ENCODE data around the gene PIP5KL1. TPM values are rescaled to one million over a fixed set of nuclear protein-coding genes. Genes with fewer than 3 reads are reported as not detected.
A peak's percentile ranks its signal among the peaks of the same experiment; 100 is the strongest.

PIP5KL1 gene
- total and polyA plus RNA-seq, 2 experiments from 2014 or later: 13.4 to 19.5 TPM

DNA sequence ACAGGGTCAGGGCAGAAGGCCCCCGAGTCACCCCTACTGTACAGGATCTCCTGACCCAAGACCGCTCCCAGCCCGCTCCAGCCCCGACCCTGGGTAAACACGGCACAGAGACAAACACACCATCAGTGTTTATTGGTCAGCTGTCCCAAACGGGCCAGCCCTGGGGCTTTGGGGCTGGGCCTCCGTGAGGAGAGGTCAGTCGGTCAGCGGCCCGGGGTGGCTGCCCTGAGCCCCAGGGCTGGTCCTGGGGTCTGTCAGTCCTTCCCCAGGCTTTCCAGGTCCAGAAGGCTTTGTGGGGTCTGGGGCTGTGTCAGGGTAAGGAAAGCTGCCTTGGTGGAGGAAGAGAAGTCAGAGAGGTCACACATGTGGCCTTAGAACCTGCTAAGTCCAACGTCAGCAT is 4.4 kb upstream of the PIP5KL1 start:
- TF ChIP-seq EZH2phosphoT487 (IDR thresholded peaks at IDR 0.05; ENCODE audit: unreplicated experiment): no peak
- TF ChIP-seq JUNB (IDR thresholded peaks at IDR 0.05; ENCODE audit: unreplicated experiment): no peak
- TF ChIP-seq, protein P1, sequence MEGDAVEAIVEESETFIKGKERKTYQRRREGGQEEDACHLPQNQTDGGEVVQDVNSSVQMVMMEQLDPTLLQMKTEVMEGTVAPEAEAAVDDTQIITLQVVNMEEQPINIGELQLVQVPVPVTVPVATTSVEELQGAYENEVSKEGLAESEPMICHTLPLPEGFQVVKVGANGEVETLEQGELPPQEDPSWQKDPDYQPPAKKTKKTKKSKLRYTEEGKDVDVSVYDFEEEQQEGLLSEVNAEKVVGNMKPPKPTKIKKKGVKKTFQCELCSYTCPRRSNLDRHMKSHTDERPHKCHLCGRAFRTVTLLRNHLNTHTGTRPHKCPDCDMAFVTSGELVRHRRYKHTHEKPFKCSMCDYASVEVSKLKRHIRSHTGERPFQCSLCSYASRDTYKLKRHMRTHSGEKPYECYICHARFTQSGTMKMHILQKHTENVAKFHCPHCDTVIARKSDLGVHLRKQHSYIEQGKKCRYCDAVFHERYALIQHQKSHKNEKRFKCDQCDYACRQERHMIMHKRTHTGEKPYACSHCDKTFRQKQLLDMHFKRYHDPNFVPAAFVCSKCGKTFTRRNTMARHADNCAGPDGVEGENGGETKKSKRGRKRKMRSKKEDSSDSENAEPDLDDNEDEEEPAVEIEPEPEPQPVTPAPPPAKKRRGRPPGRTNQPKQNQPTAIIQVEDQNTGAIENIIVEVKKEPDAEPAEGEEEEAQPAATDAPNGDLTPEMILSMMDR (conservative IDR thresholded peaks at IDR 0.05; ENCODE audit: low read depth in 2 of 2): no peak
- no peak for TF ChIP-seq ZNF331 (CRISPR knock-in tag; IDR thresholded peaks at IDR 0.05; ENCODE audit: low read depth)
- no peak for TF ChIP-seq STAT1 (IDR thresholded peaks at IDR 0.05; ENCODE audit: unreplicated experiment)
- TF ChIP-seq, protein P2, sequence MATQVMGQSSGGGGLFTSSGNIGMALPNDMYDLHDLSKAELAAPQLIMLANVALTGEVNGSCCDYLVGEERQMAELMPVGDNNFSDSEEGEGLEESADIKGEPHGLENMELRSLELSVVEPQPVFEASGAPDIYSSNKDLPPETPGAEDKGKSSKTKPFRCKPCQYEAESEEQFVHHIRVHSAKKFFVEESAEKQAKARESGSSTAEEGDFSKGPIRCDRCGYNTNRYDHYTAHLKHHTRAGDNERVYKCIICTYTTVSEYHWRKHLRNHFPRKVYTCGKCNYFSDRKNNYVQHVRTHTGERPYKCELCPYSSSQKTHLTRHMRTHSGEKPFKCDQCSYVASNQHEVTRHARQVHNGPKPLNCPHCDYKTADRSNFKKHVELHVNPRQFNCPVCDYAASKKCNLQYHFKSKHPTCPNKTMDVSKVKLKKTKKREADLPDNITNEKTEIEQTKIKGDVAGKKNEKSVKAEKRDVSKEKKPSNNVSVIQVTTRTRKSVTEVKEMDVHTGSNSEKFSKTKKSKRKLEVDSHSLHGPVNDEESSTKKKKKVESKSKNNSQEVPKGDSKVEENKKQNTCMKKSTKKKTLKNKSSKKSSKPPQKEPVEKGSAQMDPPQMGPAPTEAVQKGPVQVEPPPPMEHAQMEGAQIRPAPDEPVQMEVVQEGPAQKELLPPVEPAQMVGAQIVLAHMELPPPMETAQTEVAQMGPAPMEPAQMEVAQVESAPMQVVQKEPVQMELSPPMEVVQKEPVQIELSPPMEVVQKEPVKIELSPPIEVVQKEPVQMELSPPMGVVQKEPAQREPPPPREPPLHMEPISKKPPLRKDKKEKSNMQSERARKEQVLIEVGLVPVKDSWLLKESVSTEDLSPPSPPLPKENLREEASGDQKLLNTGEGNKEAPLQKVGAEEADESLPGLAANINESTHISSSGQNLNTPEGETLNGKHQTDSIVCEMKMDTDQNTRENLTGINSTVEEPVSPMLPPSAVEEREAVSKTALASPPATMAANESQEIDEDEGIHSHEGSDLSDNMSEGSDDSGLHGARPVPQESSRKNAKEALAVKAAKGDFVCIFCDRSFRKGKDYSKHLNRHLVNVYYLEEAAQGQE (IDR thresholded peaks at IDR 0.05; ENCODE audit: unreplicated experiment): no peak
- no peak for TF ChIP-seq POLR2AphosphoS5 (IDR thresholded peaks at IDR 0.05; ENCODE audit: low read depth)
- no peak for TF ChIP-seq CREB1 (CRISPR knock-in tag; IDR thresholded peaks at IDR 0.05; ENCODE audit: low read depth)
- TF ChIP-seq, protein P3, sequence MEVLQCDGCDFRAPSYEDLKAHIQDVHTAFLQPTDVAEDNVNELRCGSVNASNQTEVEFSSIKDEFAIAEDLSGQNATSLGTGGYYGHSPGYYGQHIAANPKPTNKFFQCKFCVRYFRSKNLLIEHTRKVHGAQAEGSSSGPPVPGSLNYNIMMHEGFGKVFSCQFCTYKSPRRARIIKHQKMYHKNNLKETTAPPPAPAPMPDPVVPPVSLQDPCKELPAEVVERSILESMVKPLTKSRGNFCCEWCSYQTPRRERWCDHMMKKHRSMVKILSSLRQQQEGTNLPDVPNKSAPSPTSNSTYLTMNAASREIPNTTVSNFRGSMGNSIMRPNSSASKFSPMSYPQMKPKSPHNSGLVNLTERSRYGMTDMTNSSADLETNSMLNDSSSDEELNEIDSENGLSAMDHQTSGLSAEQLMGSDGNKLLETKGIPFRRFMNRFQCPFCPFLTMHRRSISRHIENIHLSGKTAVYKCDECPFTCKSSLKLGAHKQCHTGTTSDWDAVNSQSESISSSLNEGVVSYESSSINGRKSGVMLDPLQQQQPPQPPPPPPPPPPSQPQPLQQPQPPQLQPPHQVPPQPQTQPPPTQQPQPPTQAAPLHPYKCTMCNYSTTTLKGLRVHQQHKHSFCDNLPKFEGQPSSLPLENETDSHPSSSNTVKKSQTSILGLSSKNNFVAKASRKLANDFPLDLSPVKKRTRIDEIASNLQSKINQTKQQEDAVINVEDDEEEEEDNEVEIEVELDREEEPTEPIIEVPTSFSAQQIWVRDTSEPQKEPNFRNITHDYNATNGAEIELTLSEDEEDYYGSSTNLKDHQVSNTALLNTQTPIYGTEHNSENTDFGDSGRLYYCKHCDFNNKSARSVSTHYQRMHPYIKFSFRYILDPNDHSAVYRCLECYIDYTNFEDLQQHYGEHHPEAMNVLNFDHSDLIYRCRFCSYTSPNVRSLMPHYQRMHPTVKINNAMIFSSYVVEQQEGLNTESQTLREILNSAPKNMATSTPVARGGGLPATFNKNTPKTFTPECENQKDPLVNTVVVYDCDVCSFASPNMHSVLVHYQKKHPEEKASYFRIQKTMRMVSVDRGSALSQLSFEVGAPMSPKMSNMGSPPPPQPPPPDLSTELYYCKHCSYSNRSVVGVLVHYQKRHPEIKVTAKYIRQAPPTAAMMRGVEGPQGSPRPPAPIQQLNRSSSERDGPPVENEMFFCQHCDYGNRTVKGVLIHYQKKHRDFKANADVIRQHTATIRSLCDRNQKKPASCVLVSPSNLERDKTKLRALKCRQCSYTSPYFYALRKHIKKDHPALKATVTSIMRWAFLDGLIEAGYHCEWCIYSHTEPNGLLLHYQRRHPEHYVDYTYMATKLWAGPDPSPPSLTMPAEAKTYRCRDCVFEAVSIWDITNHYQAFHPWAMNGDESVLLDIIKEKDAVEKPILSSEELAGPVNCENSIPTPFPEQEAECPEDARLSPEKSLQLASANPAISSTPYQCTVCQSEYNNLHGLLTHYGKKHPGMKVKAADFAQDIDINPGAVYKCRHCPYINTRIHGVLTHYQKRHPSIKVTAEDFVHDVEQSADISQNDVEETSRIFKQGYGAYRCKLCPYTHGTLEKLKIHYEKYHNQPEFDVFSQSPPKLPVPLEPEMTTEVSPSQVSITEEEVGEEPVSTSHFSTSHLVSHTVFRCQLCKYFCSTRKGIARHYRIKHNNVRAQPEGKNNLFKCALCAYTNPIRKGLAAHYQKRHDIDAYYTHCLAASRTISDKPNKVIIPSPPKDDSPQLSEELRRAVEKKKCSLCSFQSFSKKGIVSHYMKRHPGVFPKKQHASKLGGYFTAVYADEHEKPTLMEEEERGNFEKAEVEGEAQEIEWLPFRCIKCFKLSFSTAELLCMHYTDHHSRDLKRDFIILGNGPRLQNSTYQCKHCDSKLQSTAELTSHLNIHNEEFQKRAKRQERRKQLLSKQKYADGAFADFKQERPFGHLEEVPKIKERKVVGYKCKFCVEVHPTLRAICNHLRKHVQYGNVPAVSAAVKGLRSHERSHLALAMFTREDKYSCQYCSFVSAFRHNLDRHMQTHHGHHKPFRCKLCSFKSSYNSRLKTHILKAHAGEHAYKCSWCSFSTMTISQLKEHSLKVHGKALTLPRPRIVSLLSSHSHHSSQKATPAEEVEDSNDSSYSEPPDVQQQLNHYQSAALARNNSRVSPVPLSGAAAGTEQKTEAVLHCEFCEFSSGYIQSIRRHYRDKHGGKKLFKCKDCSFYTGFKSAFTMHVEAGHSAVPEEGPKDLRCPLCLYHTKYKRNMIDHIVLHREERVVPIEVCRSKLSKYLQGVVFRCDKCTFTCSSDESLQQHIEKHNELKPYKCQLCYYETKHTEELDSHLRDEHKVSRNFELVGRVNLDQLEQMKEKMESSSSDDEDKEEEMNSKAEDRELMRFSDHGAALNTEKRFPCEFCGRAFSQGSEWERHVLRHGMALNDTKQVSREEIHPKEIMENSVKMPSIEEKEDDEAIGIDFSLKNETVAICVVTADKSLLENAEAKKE (CRISPR knock-in tag; IDR thresholded peaks at IDR 0.05): no peak
- no peak for TF ChIP-seq ZNF114 (CRISPR knock-in tag; IDR thresholded peaks at IDR 0.05)
- TF ChIP-seq NANOG (IDR thresholded peaks at IDR 0.05; ENCODE audit: borderline replicate concordance): no peak
- TF ChIP-seq, protein P4, sequence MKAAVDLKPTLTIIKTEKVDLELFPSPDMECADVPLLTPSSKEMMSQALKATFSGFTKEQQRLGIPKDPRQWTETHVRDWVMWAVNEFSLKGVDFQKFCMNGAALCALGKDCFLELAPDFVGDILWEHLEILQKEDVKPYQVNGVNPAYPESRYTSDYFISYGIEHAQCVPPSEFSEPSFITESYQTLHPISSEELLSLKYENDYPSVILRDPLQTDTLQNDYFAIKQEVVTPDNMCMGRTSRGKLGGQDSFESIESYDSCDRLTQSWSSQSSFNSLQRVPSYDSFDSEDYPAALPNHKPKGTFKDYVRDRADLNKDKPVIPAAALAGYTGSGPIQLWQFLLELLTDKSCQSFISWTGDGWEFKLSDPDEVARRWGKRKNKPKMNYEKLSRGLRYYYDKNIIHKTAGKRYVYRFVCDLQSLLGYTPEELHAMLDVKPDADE (IDR thresholded peaks at IDR 0.05): no peak
- no peak for TF ChIP-seq EZH2 (IDR thresholded peaks at IDR 0.05; ENCODE audit: low read depth, unreplicated experiment)
- H3K4me2 ChIP-seq: no peak overlapping the region
- no peak overlapping the region for H2AFZ ChIP-seq
- no peak for DNase-seq (ENCODE audit: low spot score)
- peaks cover 36% of the 10 kb centered on the region for H3K4me1 Mint-ChIP-seq
- H3F3A ChIP-seq (replicated peaks; ENCODE audit: low read depth): peaks cover 19% of the 10 kb centered on the region
- no peak overlapping the region for H3K4me3 ChIP-seq
- peaks cover 28% of the 10 kb centered on the region for H3K4me1 ChIP-seq (ENCODE audit: insufficient read depth)
- no peak overlapping the region for H3K27ac Mint-ChIP-seq
- no peaks in the 10 kb centered on the region for H3K9me2 ChIP-seq (ENCODE audit: insufficient read depth)
- H3K27me3 Mint-ChIP-seq (ENCODE audit: insufficient read depth, low read depth, poor library complexity): peaks cover 35% of the 10 kb centered on the region
- H3K27ac ChIP-seq (ENCODE audit: low read depth): no peak overlapping the region
- no peaks in the 10 kb centered on the region for H3K27me3 ChIP-seq (ENCODE audit: insufficient read depth)
- H3K4me3 Mint-ChIP-seq: peak overlapping the region; percentile 40; the same call in 1 of the 3 replicates
- no peaks in the 10 kb centered on the region for H3K36me3 ChIP-seq (ENCODE audit: insufficient read depth)
- ATAC-seq: no peak
- peaks cover 7% of the 10 kb centered on the region for H3K79me2 ChIP-seq (replicated peaks; ENCODE audit: insufficient read depth)
- H4K20me1 ChIP-seq (replicated peaks; ENCODE audit: insufficient read depth): peaks cover 8% of the 10 kb centered on the region
- peaks cover 7% of the 10 kb centered on the region; the same call in 1 of the 3 replicates for H3K36me3 Mint-ChIP-seq (ENCODE audit: low read depth)
- H3K9me3 Mint-ChIP-seq: no peaks in the 10 kb centered on the region; the same call in 1 of the 3 replicates
